Endodermal cell (in vitro differentiated cells): ENCODE results near the gene CWC27. TPM values are rescaled to one million over a fixed set of nuclear protein-coding genes. Genes with fewer than 3 reads are reported as not detected.

Source experiments
- DNase-seq: peaks from one replicate; pipeline ENCODE4 v3.0.0-alpha.2; 2017
- H3K27ac ChIP-seq: 2 replicates; pipeline ENCODE4 v1.5.1; 2013; ENCODE audit warnings: mild to moderate bottlenecking, low read depth, low read length, moderate library complexity
- H3K27me3 ChIP-seq: 2 replicates; pipeline ENCODE4 v1.6.1; 2013; ENCODE audit warnings: mild to moderate bottlenecking, low read length, moderate library complexity; ENCODE audit not compliant: insufficient read depth, control insufficient read depth, poor library complexity, severe bottlenecking
- H3K36me3 ChIP-seq: 2 replicates; pipeline ENCODE4 v1.7.0; 2013; ENCODE audit warnings: mild to moderate bottlenecking, low read length, moderate library complexity; ENCODE audit not compliant: control insufficient read depth, insufficient read depth
- H3K4me1 ChIP-seq: one replicate; pipeline ENCODE4 v1.7.0; 2013; ENCODE audit warnings: low read length; ENCODE audit not compliant: control insufficient read depth, insufficient read depth
- H3K4me3 ChIP-seq: 2 replicates; pipeline ENCODE4 v1.5.1; 2013; ENCODE audit warnings: mild to moderate bottlenecking, low read length, moderate library complexity
- H3K9ac ChIP-seq: 2 replicates; pipeline ENCODE4 v1.6.1; 2013; ENCODE audit warnings: mild to moderate bottlenecking, low read length, moderate library complexity; ENCODE audit not compliant: poor library complexity, severe bottlenecking; ENCODE audit errors: extremely low read depth
- H3K9me3 ChIP-seq: 2 replicates; pipeline ENCODE4 v1.6.1; 2013; ENCODE audit warnings: mild to moderate bottlenecking, low read length, moderate library complexity; ENCODE audit not compliant: control insufficient read depth
- H3K27ac Mint-ChIP-seq: 2 replicates; pipeline ENCODE4 v1.8.0; 2020; ENCODE audit warnings: mixed read lengths
- H3K27me3 Mint-ChIP-seq: 2 replicates; pipeline ENCODE4 v1.8.0; 2021; ENCODE audit warnings: mild to moderate bottlenecking, mixed read lengths; ENCODE audit not compliant: insufficient read depth
- H3K36me3 Mint-ChIP-seq: 2 replicates; pipeline ENCODE4 v1.8.0; 2020; ENCODE audit warnings: low read depth, mixed read lengths
- H3K4me1 Mint-ChIP-seq: 2 replicates; pipeline ENCODE4 v1.8.0; 2020; ENCODE audit warnings: mixed read lengths
- H3K4me3 Mint-ChIP-seq: 2 replicates; pipeline ENCODE4 v1.8.0; 2020; ENCODE audit warnings: mild to moderate bottlenecking, moderate library complexity, mixed read lengths
- H3K9me3 Mint-ChIP-seq: 2 replicates; pipeline ENCODE4 v1.8.0; 2020; ENCODE audit warnings: mild to moderate bottlenecking, mixed read lengths
- CTCF ChIP-seq: fragments of 200-600 bp; sonication (generic); conservative IDR thresholded peaks from 2 replicates; pipeline ENCODE4 v1.5.0; 2021; ENCODE audit warnings: antibody characterized with exemption, mild to moderate bottlenecking
- WGBS, 2 experiments: methylation state at CpG; one replicate each; pipeline versions ENCODE4 v1.1.5 to v1.1.7; 2013; ENCODE audit warnings: missing lambda C conversion rate in 2 of 2, mixed read lengths in 1 of 2; ENCODE audit not compliant: insufficient coverage in 1 of 2, insufficient read length in 1 of 2; 5-methylcytosine and 5-hydroxymethylcytosine counted together
- total RNA-seq, 2 donors: library from RNA; stranded (reverse); fragmentation: NEBNext Ultra II Directional in 1 of 2; extraction: Animal tissue kit (Norgen Biotek cat#: 25700) in 1 of 2; gene quantifications; 2 replicates in 1 of 2; 3 replicates in 1 of 2; pipeline ENCODE4 v1.2.1, GENCODE V29; 2021

Gene CWC27
- total RNA-seq, 2 donors from 2014 or later, result 69.1 to 74.8 TPM

GRCh38 chr5:64979531-64979930, 210.8 kb downstream of the CWC27 start:
- Histone ChIP-seq H3K9ac (no peak overlapping the region), H3K4me1 (no peaks in the 10 kb centered on the region), H3K9me3 (peaks cover under 1% of the 10 kb centered on the region), H3K27me3 (no peaks in the 10 kb centered on the region), H3K27ac (no peak overlapping the region), H3K4me3 (no peak overlapping the region), H3K36me3 (peaks cover 53% of the 10 kb centered on the region)
- Mint-ChIP-seq H3K4me1 (no peaks in the 10 kb centered on the region), H3K27me3 (no peaks in the 10 kb centered on the region), H3K9me3 (no peaks in the 10 kb centered on the region), H3K27ac (no peak overlapping the region), H3K36me3 (peaks cover 46% of the 10 kb centered on the region), H3K4me3 (no peak overlapping the region)
- no peak for DNase-seq
- no peak for TF ChIP-seq CTCF
- 81 to 100% methylated on average over 2 to 3 of the region's 3 CpGs for WGBS, 2 experiments

- no peaks in the 10 kb centered on the region for H3K9me3 Mint-ChIP-seq
- TF ChIP-seq CTCF, result no peak
- 100% methylated on average over 2 of the region's 2 CpGs; no CpG with 5 or more reads in 1 of the 2 experiments for WGBS, 2 experiments
Measured at GRCh38 chr5:64980176-64980575, 211.4 kb downstream of the CWC27 start.

GRCh38 chr5:64987768-64988167, 219.0 kb downstream of the CWC27 start:
- Histone ChIP-seq H3K27me3 (no peaks in the 10 kb centered on the region), H3K9ac (no peak overlapping the region), H3K4me1 (peaks cover 6% of the 10 kb centered on the region), H3K9me3 (peaks cover 15% of the 10 kb centered on the region), H3K4me3 (peak overlapping the region; percentile 56), H3K27ac (no peak overlapping the region), H3K36me3 (peaks cover 26% of the 10 kb centered on the region)
- no peaks in the 10 kb centered on the region for H3K27me3 Mint-ChIP-seq
- WGBS, 2 experiments, result 91% methylated on average over 1 of the region's 1 CpG; no CpG with 5 or more reads in 1 of the 2 experiments
- H3K4me3 Mint-ChIP-seq, result no peak overlapping the region
- DNase-seq, result no peak
- no peak for TF ChIP-seq CTCF
- H3K9me3 Mint-ChIP-seq, result peaks cover 9% of the 10 kb centered on the region
- peaks cover 62% of the 10 kb centered on the region for H3K36me3 Mint-ChIP-seq
- no peak overlapping the region for H3K27ac Mint-ChIP-seq
- H3K4me1 Mint-ChIP-seq, result peaks cover 22% of the 10 kb centered on the region

More at GRCh38 chr5:64980176-64980575, 211.4 kb downstream of the CWC27 start:
- Mint-ChIP-seq H3K27ac (no peak overlapping the region), H3K27me3 (no peaks in the 10 kb centered on the region), H3K36me3 (peaks cover 43% of the 10 kb centered on the region), H3K4me3 (no peak overlapping the region), H3K4me1 (no peaks in the 10 kb centered on the region)
- Histone ChIP-seq H3K27me3 (no peaks in the 10 kb centered on the region), H3K9ac (no peak overlapping the region), H3K36me3 (peaks cover 47% of the 10 kb centered on the region), H3K27ac (no peak overlapping the region), H3K9me3 (no peaks in the 10 kb centered on the region), H3K4me3 (no peak overlapping the region), H3K4me1 (no peaks in the 10 kb centered on the region)
- no peak for DNase-seq
